ENCODE data around the gene QRFP. TPM values are rescaled to one million over a fixed set of nuclear protein-coding genes. Genes with fewer than 3 reads are reported as not detected.

QRFP gene
- polyA plus RNA-seq, 3 donors, result 0.18 to 0.60 (median 0.21) TPM

DNA sequence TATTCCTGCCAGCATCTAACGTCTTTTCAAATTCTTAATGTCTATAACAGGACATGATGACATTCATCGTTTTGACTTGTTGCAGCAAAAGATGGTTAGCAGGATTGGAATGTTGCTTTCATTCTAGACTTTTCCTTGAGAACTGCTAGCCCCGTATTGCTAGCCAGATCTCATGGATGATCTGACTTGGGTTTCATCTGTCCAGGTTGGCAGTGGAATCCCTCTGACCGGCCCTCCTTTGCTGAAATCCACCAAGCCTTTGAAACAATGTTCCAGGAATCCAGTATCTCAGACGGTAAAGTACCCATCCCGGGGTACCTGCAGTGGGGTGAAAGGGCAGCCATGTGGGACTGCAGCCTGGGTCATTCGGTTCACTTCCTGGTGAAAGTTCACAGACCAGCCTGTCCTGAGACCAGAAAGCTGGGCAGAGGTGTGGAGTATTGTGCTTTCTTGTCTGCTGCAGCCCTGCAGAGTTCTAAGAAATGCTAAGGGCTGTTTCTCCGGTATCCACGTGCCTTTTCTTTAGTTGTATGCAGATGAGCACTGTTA, 16.7 kb downstream of the QRFP start:
- H3K36me3 ChIP-seq (replicated peaks in 1 of 2; ENCODE audit: control insufficient read depth in 1 of 2, insufficient read depth in 2 of 2, low read length in 2 of 2), result peaks cover 57 to 95% of the 10 kb centered on the region in 2 donors
- intact Hi-C loops (cut with micrococcal nuclease), result no loop called here
- H4K20me1 ChIP-seq (ENCODE audit: insufficient read depth, low read length), result no peaks in the 10 kb centered on the region
- no peak overlapping the region for H3K9ac ChIP-seq (ENCODE audit: insufficient read depth, low read length, poor library complexity, severe bottlenecking)
- H3K79me2 ChIP-seq (ENCODE audit: insufficient read depth, low read length), result no peaks in the 10 kb centered on the region
- H3K4me1 ChIP-seq (ENCODE audit: control insufficient read depth in 1 of 2, insufficient read depth in 2 of 2, low read length in 2 of 2), result no peaks in the 10 kb centered on the region
- Mint-ChIP-seq H3K36me3 (peaks cover 72 to 89% of the 10 kb centered on the region in 2 donors), H3K27ac (no peak overlapping the region), H3K9me3 (no peaks in the 10 kb centered on the region), H3K27me3 (ENCODE audit: low read depth in 3 of 3) (peaks cover 0 to under 1% (median 0%) of the 10 kb centered on the region in 3 donors), H3K4me1 (no peaks in the 10 kb centered on the region), H3K4me3 (no peak overlapping the region)
- no peak overlapping the region for H3K4me3 ChIP-seq (replicated peaks in 1 of 3; ENCODE audit: low read depth in 2 of 3, low read length in 3 of 3)
- H3K27me3 ChIP-seq (ENCODE audit: control insufficient read depth in 2 of 2, insufficient read depth in 2 of 2, low read length in 2 of 2), result no peaks in the 10 kb centered on the region
- H3K4me2 ChIP-seq (replicated peaks; ENCODE audit: extremely low read depth, low read length, poor library complexity, severe bottlenecking), result no peak overlapping the region
- no peaks in the 10 kb centered on the region for H3K9me3 ChIP-seq (replicated peaks in 1 of 2; ENCODE audit: control insufficient read depth in 1 of 2, insufficient read depth in 1 of 2, low read length in 2 of 2)
- H2AFZ ChIP-seq (ENCODE audit: insufficient read depth, low read depth, low read length, poor library complexity, severe bottlenecking), result no peak overlapping the region
- H3K27ac ChIP-seq (ENCODE audit: low read depth in 1 of 2, low read length in 2 of 2), result no peak overlapping the region
- WGBS (ENCODE audit: insufficient coverage), result 96% methylated on average over 5 of the region's 9 CpGs
- TF ChIP-seq, protein P1, sequence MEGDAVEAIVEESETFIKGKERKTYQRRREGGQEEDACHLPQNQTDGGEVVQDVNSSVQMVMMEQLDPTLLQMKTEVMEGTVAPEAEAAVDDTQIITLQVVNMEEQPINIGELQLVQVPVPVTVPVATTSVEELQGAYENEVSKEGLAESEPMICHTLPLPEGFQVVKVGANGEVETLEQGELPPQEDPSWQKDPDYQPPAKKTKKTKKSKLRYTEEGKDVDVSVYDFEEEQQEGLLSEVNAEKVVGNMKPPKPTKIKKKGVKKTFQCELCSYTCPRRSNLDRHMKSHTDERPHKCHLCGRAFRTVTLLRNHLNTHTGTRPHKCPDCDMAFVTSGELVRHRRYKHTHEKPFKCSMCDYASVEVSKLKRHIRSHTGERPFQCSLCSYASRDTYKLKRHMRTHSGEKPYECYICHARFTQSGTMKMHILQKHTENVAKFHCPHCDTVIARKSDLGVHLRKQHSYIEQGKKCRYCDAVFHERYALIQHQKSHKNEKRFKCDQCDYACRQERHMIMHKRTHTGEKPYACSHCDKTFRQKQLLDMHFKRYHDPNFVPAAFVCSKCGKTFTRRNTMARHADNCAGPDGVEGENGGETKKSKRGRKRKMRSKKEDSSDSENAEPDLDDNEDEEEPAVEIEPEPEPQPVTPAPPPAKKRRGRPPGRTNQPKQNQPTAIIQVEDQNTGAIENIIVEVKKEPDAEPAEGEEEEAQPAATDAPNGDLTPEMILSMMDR (IDR thresholded peaks at IDR 0.05), result no peak
- DNase-seq, result no peak

DNA sequence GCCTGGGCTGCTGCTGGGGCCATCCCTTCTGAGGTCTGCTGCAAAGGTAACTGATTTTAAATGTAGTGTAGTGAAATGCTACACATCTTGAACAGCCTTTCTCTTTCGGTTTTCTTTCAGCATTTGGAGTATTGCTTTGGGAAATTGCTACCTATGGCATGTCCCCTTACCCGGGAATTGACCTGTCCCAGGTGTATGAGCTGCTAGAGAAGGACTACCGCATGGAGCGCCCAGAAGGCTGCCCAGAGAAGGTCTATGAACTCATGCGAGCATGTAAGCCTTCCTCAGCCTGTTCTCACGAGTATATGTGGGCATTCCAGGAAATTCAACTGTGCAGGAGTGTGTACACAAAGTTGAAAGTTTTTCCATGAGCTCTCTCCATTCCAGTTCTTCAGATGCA, 18.3 kb downstream of the QRFP start:
- Histone ChIP-seq H2AFZ (ENCODE audit: insufficient read depth, low read depth, low read length, poor library complexity, severe bottlenecking) (no peak overlapping the region), H3K9me3 (replicated peaks in 1 of 2; ENCODE audit: control insufficient read depth in 1 of 2, insufficient read depth in 1 of 2, low read length in 2 of 2) (no peaks in the 10 kb centered on the region), H3K9ac (ENCODE audit: insufficient read depth, low read length, poor library complexity, severe bottlenecking) (no peak overlapping the region), H3K79me2 (ENCODE audit: insufficient read depth, low read length) (no peaks in the 10 kb centered on the region), H3K36me3 (replicated peaks in 1 of 2; ENCODE audit: control insufficient read depth in 1 of 2, insufficient read depth in 2 of 2, low read length in 2 of 2) (peaks cover 57 to 95% of the 10 kb centered on the region in 2 donors), H3K4me1 (ENCODE audit: control insufficient read depth in 1 of 2, insufficient read depth in 2 of 2, low read length in 2 of 2) (no peaks in the 10 kb centered on the region), H3K27ac (ENCODE audit: low read depth in 1 of 2, low read length in 2 of 2) (no peak overlapping the region), H3K27me3 (ENCODE audit: control insufficient read depth in 2 of 2, insufficient read depth in 2 of 2, low read length in 2 of 2) (no peaks in the 10 kb centered on the region), H3K4me2 (replicated peaks; ENCODE audit: extremely low read depth, low read length, poor library complexity, severe bottlenecking) (no peak overlapping the region), H3K4me3 (replicated peaks in 1 of 3; ENCODE audit: low read depth in 2 of 3, low read length in 3 of 3) (no peak overlapping the region), H4K20me1 (ENCODE audit: insufficient read depth, low read length) (no peaks in the 10 kb centered on the region)
- H3K4me1 Mint-ChIP-seq, result no peaks in the 10 kb centered on the region
- H3K27me3 Mint-ChIP-seq (ENCODE audit: low read depth in 3 of 3), result no peaks in the 10 kb centered on the region
- H3K36me3 Mint-ChIP-seq, result peaks cover 72 to 89% of the 10 kb centered on the region in 2 donors
- 98% methylated on average over 5 of the region's 6 CpGs for WGBS (ENCODE audit: insufficient coverage)
- no peak overlapping the region for H3K4me3 Mint-ChIP-seq
- intact Hi-C loops (cut with micrococcal nuclease), result no loop called here
- DNase-seq, result no peak
- H3K27ac Mint-ChIP-seq, result no peak overlapping the region
- H3K9me3 Mint-ChIP-seq, result no peaks in the 10 kb centered on the region
- TF ChIP-seq, protein P1 (IDR thresholded peaks at IDR 0.05), result no peak

Measured in CD14-positive monocyte (primary cell).